ENCODE measurements around the gene ARHGEF11.

ARHGEF11 gene

DNA sequence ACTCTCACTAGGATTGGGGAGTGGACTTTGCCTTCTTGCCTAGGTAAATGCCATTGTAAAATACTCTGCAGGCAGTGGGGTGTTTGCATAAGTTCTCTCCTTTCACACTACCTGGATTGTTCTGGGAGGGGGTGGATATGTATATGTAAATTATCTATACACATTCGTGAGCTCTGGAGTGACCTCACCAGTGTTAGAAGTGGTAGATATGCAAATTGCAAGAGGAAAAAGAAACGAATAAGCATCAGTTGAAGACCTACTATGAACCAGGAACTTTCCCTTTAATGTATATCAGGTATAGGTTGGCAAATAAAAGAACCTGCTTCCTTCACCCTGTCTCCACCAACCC, 1.5 kb upstream of the ARHGEF11 start:
- no peak for DNase-seq (ENCODE audit: low read depth in 1 of 2, low spot score in 1 of 2)

DNA sequence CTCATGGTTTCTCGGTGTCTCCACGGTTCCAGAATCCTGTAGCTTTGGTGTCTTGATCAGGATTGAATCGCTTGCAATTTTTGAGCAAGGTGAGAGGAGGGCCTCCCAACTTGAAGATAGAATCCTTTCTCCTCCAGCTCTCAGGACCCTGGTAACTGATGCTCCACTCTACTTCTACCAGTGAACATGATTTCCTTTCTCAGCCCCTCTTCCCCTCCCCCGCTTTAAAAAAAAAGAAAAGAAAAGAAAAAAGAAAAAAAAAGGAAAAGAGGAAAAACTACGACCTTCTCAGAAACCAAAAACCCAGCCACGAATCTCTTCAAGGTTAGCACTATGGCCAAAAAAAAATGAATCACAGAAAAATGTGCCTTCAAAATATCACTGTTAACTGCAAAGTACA, 1.2 kb downstream of the ARHGEF11 start:
- DNase-seq (ENCODE audit: low read depth in 1 of 2, low spot score in 1 of 2), result no peak

DNA sequence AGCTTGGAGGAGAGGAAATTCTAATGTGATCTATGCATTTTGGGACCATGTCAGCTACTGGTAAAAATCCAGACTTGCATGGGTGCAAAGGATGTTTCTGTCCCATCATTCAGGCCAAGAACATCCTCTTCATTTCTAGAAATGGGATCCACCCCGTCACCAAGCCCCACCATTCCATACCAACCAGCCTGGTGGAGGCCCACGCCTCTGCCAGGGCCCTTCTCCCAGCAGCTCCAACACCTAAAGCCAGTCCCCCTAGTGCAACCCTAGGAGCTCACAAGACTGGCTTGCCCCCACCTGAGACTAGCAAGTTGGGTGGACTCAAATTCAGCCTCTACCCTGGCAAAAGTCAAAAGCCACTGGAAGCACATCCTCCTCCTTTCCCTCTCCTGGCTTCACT, 1.9 kb downstream of the ARHGEF11 start:
- no peak for DNase-seq (ENCODE audit: low read depth in 1 of 2, low spot score in 1 of 2)

DNA sequence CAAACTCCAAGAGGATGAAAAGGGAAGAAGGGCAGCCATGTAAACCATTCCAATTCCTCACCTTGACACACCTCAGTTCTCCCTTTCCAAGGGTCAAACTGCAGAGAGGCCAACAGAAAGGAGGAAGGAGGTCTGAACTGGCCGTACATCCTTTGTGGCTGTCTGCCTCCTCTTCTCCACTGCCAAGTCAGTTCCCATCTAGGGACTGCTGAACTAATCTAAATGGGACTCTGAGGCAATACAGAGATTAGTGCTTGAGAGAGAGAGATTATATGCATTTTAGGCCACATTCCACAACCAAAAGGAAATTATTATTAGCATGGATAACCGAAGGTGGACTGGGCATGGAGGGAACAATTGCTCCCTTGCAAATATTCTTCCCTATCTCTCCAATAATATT, 2.7 kb downstream of the ARHGEF11 start:
- DNase-seq (ENCODE audit: low read depth in 1 of 2, low spot score in 1 of 2), result no peak

DNA sequence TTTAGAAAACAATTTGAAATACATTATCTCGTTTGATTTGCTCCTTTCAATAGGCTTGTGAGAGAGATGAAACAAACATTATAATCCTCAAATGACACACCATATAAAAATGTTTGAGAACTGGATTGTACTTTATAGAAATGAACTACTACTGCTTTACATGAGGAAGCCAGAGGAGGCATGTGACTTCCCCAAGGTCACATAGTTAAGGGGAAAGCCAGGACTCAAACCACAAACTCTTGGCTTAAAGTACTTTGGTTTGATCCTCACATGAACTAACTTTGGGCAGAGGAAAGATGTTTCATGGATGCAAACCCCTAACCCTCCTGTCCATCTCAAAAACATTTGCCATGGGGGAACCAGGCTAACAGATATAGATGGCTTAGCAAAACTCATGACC, 4.7 kb downstream of the ARHGEF11 start:
- DNase-seq (ENCODE audit: low read depth in 1 of 2, low spot score in 1 of 2), result no peak

DNA sequence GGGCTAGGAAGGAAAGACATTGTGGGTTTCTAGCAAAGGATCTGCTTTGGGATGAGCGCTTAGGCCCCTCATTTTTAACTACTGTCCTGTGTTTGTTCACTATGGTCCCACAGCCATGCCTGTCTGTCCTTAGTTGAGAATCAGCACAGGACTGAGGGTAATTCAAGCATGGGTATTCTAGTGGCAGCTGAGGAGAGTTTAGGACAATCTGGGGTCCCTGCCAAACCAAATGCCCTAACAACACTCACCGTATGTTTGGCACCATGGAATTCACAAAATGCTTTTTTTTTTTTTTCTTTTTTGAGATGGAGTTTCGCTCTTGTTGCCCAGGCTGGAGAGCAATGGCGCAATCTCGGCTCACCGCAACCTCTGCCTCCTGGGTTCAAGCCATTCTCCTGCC, 10.4 kb downstream of the ARHGEF11 start:
- no peak for DNase-seq (ENCODE audit: low read depth in 1 of 2, low spot score in 1 of 2)

DNA sequence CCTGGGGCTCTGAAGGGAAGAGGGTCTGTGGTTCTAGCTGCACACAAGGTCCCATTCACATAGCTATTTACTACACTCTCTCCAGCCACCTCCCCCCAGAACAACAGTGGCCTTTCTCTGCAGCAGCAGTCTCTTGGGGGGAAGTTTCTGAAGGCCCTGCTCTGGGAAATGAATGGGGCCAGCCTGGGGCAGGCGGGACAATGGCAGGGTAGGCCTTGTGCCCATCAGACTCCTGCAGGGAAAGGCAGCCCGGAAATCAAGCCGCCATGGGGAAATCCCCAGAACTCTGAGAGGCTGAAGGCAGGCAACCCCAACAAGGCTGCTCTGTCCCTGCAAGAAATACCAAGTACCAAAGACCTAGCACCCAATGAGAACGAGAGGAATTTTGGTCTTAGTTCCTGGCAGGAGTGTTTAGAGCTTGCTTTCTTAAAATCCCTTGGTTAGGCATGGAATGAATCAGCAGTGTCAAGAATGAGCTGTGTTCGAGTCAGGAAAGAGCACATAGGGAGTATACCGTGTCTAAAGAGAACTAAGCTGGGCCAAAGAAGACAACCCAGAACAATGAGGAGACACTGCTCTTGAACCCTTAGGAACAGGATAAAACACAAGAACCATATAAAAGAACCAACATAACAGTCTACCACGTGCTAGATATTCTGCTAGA, 11.3 kb downstream of the ARHGEF11 start:
- no peak for DNase-seq (ENCODE audit: low read depth in 1 of 2, low spot score in 1 of 2)

DNA sequence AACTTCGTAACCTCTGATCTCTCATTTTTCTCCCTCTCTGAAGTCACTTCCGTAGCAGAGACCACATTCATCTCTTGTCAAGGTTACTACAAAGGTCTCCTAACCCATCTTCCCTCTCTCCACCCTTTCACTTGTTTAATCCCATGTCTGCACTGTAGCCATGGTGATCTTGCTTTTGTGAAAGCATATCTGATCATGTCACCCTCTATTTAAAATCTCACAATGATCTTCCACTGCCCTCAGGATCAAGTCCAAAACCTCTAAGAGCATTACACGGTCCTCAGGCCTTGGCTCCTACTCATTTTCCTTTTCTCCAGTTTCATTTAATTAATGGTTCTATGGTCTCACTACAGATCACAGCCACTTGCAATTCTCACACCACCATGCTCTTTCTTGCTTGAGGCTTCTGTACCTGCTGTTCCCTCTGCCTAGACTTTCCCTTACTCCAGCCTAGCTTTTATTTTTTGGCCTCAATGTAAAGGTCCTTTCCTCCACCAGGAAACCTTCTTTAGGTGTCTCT, 12.1 kb downstream of the ARHGEF11 start:
- DNase-seq (ENCODE audit: low read depth in 1 of 2, low spot score in 1 of 2), result no peak

DNA sequence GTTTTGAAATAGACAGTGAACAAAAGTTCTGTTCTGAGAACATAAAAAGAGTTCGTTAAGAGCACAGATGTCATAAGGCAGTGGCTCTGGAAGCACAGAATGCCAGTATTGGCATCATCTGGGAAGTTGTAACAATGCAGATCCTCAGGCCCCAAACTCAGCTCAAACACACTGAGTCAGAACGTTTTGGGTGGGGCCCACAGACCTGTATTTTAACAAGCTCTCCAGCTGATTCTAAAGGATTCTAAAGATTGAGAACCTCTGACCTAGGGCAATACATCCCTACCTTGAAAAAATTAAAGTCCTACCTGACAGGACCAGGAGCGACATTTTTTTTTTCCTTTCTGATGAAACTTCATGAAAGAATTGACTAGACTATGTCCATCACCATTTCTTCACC, 13.2 kb downstream of the ARHGEF11 start:
- DNase-seq (ENCODE audit: low read depth in 1 of 2, low spot score in 1 of 2), result no peak

DNA sequence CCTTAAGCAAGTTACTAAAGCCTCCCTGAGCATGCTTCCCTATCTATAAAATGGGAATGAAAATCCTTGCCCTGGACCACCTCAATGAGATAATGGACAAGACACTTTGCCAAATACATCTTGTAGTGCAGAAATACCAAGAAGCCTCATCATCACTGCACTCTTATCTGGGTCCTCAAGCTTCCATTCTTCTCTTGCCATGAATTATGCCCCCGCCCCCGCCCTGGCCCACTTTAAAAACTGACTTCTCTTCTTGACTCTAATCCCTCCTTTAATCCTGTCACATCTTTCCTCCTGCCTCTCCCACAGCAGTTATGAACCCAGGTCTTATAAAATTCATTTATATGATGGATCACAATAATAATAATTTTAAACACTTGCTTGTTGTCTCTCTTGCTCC, 14.8 kb downstream of the ARHGEF11 start:
- DNase-seq (ENCODE audit: low read depth in 1 of 2, low spot score in 1 of 2), result no peak

DNA sequence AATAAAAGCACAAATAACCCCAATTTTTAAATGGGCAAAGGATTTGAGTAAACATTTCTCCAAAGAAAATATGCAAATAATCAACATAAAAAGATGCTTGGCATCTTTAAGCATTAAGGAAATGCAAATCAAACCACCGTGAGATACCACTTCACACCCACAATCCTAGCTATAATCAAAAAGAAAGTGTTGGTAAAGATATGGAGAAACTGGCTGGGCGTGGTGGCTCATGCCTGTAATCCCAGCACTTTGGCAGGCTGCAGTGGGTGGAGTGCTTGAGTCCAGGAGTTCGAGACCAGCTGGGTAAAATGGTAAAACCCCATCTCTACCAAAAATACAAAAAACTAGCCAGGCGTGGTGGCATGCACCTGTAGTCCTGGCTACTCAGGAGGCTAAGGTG, 16.9 kb downstream of the ARHGEF11 start:
- DNase-seq (ENCODE audit: low read depth in 1 of 2, low spot score in 1 of 2), result no peak

DNA sequence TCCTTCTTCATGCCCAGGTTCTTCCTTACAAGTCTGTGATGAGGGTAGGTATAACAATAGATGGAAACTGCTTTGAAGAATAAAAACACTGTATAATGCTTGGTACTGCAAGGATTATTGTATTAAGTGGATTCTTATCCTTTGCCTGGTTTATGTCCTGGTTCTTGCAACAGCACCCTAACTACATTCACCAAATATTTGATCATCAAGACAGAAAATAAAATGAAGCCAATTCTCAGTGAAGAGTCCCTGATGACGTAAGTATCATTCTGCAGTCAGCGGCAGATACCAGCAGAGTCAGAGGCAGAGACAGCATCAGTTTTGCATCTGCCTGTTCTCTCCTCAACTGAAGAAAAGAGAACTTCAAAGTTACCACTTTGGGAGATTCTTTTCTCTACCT, 19.7 kb downstream of the ARHGEF11 start:
- DNase-seq (ENCODE audit: low read depth in 1 of 2, low spot score in 1 of 2), result no peak

DNA sequence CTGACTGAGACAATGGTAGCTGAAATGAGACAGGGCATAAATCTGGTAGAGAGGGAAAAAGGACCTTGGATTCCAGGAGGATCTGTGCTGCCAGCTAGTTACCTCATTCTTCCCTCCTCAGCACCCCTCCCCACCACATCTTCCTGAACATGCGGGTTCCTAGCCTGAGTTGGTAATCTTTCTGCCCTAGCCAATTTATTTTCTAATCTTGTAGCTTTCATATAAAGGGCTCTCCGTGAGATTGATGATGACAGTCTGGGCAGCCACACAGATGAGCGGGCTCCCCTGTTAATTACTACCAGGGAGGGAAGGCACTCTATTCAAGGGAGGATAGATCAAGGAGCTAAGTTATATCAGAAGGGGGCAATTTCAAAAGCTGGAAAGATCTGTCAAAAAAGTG, 20.2 kb downstream of the ARHGEF11 start:
- DNase-seq (ENCODE audit: low read depth in 1 of 2, low spot score in 1 of 2), result no peak

DNA sequence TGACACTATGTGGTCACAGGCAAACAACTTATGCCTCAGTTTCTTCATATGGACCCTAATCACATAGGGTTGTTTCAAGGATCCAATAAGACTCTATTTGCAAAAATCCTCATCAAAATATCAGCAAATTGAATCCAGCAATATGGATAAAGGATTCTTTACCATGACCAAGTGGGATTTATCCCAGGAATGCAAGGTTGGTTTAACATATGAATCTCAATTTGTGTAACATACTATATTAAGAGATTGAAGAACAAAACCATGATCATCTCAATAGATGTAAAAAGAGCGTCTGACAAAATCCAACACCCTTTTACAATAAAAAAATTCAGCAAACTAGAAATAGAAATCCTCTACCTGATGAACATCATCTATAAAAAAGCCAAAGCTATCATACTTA, 23.9 kb downstream of the ARHGEF11 start:
- no peak for DNase-seq (ENCODE audit: low read depth in 1 of 2, low spot score in 1 of 2)

DNA sequence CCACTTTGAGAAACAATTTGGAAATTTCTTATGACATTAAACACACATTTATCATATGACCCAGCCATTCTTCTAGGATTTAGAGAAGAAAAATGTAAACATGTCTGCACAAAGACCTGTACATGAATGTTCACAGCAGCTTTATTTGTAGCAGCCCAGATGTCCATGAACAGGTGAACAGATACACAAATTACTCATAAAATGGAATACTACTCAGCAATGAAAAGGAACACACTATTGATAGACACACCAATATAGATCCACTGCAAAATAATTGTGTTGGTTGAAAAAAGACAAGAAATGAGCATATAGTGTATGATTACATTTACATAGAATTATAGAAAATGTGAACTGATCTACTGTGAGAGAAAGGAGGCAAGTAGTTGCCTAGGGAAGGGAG, 26.1 kb downstream of the ARHGEF11 start:
- DNase-seq (ENCODE audit: low read depth in 1 of 2, low spot score in 1 of 2), result no peak

DNA sequence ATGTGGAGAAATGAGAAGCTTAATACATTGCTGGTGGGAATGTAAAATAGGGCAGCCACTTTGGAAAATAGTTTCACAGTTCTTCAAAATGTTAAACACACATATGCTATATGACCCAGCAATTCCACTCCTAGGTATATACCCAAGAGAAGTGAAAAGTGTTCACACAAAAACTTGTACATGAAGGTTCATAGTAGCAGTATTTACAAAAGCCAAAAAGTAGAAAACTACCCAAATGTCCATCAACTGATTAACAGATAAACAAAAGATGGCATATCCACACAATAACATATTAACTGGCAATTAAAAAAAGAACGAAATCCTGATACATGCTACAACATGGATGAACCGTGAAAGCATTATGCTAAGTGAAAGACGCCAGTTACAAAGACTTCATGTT, 33.7 kb downstream of the ARHGEF11 start:
- no peak for DNase-seq (ENCODE audit: low read depth in 1 of 2, low spot score in 1 of 2)

DNA sequence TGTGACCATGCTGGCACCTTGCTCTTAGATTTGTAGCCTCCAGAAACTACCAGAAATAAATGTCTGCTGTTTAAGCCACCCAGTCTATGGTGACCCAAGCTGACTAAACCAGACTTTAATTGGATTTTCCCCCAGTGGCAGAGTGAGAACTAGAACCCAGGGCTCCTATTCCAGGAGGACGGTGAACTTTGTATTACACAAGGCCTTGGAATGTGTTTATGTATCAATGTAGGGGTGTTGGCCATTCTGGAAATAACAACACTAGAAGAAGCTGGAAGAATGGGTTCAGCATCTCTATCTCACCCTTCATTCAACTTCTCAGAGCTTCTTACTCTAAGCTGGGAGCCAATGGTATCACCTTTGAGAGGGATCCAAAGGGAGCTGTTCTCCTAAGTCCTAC, 37.0 kb downstream of the ARHGEF11 start:
- DNase-seq (ENCODE audit: low read depth in 1 of 2, low spot score in 1 of 2), result no peak

DNA sequence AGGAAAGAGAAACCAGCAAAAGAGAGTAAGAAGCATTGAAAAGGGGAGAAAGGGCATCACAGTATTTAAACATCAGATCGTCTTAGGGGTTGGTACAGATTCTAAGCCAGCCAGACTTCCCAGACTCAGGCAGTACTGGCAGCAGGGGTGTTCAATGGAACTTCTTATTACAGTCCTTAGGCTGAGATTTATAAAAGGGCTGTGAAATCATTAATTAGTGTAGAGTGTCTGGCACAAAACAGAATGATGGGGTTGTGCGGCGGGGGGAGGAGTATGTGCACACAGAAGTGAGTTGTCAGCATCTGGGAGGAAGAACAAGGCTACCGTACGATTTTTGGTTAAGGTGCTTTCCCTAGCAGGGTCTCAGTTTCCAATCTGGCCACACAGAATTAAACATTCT, 38.2 kb downstream of the ARHGEF11 start:
- DNase-seq (ENCODE audit: low read depth in 1 of 2, low spot score in 1 of 2), result no peak

DNA sequence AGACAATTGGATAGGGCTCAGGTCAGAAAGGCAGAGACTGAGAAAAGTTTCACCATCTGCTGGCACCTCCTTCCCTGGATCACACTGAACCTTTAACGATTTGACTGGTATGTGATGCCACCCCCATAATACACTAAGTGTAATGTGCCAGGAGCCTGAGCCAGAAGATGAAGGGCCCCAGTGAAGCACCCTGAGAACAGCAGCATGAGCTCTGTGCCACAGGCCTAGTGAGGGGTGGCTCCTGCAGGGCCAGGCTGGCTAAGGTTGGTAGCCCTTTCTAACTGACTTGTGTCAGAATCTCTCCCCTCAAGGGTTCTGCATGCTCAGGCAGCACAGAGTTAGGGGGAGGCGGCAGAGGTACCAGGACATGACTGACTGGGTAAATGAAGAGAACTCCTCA, 38.9 kb downstream of the ARHGEF11 start:
- no peak for DNase-seq (ENCODE audit: low read depth in 1 of 2, low spot score in 1 of 2)

DNA sequence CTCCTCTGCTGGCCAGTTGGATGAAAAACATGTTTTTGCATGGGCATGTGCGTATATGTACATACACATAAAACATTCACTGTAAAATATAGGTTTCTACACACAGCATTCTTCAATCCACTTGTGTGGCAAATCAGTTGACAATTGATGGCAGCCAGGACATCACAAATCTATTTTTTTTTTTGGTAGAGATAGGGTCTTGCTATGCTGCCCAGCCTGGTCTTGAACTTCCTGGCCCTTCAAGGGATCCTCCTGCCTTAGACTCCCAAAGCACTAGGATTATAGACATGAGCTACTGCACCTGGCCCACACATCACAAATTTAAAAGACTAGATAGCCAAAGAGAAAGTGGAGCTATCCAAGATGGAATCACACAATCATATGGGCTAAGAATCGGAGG, 39.6 kb downstream of the ARHGEF11 start:
- DNase-seq (ENCODE audit: low read depth in 1 of 2, low spot score in 1 of 2), result no peak

DNA sequence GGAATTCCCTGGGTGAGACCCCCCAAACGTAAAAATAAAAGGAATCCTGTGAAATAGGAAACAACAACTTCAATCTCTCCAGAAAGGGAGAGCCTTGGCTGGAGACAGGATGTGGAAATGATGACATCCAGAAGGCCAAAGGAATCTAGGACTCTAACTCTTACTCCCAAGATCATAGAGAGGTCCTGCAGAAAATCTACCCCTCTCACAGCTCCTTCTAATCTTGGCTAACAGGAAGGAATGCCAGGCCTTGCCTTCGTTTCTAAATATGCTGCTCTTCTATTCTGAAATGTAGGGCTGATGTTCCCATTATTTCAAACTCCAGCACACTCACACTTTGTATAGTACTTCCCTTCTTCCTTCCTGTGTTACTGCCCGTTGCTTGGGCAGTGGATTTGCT, 40.7 kb downstream of the ARHGEF11 start:
- DNase-seq (ENCODE audit: low read depth in 1 of 2, low spot score in 1 of 2), result no peak

DNA sequence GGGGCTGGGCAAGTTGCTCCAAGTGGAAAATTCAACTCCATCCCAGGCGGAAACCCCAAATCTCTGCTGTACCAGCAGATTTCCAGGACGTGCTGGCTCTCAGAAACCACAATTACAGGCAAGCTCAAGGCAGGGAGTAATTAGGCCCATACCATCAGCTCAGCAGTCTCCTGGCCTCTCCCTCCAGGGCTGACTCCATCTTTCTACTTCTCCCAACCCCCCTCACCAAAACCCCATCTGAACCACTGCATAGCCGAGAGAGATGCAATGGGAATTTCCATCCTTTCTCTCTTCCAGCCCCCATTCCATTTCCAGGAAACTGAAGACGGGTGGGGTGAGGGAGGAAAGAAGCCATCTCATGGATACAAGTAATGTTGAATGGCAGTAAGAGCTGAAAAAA, 41.2 kb downstream of the ARHGEF11 start:
- DNase-seq (ENCODE audit: low read depth in 1 of 2, low spot score in 1 of 2), result no peak

DNA sequence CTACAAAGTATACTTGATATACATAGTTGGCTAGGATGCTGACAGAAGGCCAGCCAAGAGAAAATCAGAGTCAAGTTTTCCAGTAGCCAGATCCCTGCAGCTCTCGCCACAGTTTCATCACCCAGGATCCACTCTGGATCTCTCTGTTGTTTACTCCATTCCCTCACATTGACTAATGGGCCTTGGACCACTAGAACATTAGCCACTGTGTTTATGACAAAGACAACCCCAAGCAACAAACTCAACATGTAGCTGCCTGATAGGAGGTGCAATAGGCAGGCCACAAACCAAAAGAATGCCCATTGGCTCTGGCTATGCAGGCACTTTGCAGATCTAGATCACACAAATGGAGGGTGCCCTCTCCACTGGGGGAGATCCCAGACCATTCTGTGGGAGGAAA, 44.2 kb downstream of the ARHGEF11 start:
- no peak for DNase-seq (ENCODE audit: low read depth in 1 of 2, low spot score in 1 of 2)

DNA sequence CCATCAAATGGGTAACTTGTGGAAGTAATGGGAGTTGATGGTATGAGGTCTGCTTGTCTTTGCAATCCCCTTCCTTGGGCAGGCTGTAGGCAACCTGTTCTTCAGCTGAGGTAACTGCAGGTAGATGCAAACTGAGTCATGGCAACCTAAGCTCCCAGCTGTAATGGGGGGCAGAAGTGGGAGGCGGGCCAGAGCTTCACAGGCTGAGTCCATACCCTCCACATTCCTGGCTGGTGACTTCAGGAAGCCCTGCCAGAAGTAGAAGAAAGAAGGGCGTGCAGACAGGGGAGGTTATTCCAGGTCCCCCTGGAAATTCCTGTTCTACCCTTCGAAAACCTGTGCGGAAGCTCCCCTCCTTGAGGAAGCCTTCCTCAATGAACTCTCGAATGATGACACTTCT, 44.9 kb downstream of the ARHGEF11 start:
- DNase-seq (ENCODE audit: low read depth in 1 of 2, low spot score in 1 of 2), result no peak
